Peyer's patch (tissue), 4 donors: ENCODE results near the gene SLC35F2.

ENCODE experiments used
- POLR2A ChIP-seq, 2 donors: fragments of 450-650 bp; IDR thresholded peaks; one replicate each; pipeline ENCODE4 v1.5.1; 2017; ENCODE audit warnings: antibody characterized with exemption in 2 of 2, mild to moderate bottlenecking in 2 of 2, moderate library complexity in 2 of 2
- TF ChIP-seq, protein P1 (sequence below), 6 experiments: fragments of 450-650 bp in 4 of 6; fragments of 200-600 bp in 2 of 6; sonication (generic) in 1 of 6; IDR thresholded peaks; one replicate each; pipeline ENCODE4 v1.5.1; 2017 to 2019; ENCODE audit warnings: antibody characterized with exemption in 6 of 6, mild to moderate bottlenecking in 3 of 6, moderate library complexity in 1 of 6

DNA sequence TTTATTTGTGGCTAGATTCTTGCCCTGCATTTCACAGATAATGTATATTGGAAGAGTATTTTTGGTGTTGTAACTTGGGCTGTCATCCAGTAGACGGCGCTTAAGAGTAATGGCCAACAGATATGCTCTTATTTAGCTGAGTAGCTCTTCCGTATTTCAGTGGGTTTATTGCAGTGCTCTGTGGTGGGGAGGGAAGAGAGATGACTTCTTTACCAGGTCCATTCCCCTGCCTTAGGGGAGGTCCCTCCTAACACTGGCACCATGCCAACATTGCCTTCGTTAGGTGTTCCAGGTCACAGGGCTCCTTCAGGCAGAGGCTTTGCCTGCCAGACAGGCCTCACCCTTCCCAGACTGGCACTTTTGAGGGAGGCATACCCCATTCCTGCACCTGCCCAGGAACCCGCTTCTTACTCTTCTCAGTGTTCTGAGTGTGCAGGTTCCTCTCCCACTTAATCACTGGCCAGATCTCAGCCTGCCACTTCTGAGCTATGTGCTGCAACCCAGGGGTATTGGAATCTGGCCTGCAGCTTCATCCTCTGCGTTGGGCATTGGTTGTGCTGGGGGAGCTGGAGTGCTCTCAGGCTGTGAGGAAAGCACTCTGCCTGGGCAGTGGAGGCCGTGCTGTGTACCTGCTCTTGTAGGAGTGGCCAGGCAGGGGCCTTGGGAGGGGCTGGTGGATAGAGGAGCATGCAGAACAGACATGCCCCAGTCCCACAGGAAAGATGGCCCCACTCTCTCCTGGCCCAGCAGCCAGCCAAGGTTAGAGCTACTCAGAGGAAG, 117.4 kb downstream of the SLC35F2 start:
- TF ChIP-seq, protein P1, sequence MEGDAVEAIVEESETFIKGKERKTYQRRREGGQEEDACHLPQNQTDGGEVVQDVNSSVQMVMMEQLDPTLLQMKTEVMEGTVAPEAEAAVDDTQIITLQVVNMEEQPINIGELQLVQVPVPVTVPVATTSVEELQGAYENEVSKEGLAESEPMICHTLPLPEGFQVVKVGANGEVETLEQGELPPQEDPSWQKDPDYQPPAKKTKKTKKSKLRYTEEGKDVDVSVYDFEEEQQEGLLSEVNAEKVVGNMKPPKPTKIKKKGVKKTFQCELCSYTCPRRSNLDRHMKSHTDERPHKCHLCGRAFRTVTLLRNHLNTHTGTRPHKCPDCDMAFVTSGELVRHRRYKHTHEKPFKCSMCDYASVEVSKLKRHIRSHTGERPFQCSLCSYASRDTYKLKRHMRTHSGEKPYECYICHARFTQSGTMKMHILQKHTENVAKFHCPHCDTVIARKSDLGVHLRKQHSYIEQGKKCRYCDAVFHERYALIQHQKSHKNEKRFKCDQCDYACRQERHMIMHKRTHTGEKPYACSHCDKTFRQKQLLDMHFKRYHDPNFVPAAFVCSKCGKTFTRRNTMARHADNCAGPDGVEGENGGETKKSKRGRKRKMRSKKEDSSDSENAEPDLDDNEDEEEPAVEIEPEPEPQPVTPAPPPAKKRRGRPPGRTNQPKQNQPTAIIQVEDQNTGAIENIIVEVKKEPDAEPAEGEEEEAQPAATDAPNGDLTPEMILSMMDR (IDR thresholded peaks at IDR 0.05) = peak in 4 of 6 experiments; percentile 41 to 80 (median 74)
- no peak for TF ChIP-seq POLR2A (IDR thresholded peaks at IDR 0.05)
